ENCODE measurements around the gene TBC1D14.

The TBC1D14 gene

GRCh38 chr4:6942238-6942800 lies 32.7 kb downstream of the TBC1D14 start:
- no peak overlapping the region for H3K9ac ChIP-seq (ENCODE audit: low read depth, low read length)
- H3K4me3 ChIP-seq (ENCODE audit: low read depth, low read length) = no peak overlapping the region
- H3K36me3 ChIP-seq (ENCODE audit: control insufficient read depth, insufficient read depth, low read length) = no peaks in the 10 kb centered on the region
- no peaks in the 10 kb centered on the region for H3K9me3 ChIP-seq (ENCODE audit: control insufficient read depth, insufficient read depth, low read length)
- peak overlapping the region; percentile 44 for H3K27ac ChIP-seq (ENCODE audit: low read depth, low read length)
- H3K4me1 ChIP-seq (ENCODE audit: control insufficient read depth, insufficient read depth, low read length) = peaks cover 58% of the 10 kb centered on the region
- no peaks in the 10 kb centered on the region for H3K27me3 ChIP-seq (ENCODE audit: control insufficient read depth, insufficient read depth, low read length)

- H3K27me3 ChIP-seq (ENCODE audit: control insufficient read depth, insufficient read depth, low read length) = no peaks in the 10 kb centered on the region
- H3K9me3 ChIP-seq (ENCODE audit: control insufficient read depth, insufficient read depth, low read length) = no peaks in the 10 kb centered on the region
- H3K27ac ChIP-seq (ENCODE audit: low read depth, low read length) = peak overlapping the region; percentile 44
- no peak overlapping the region for H3K9ac ChIP-seq (ENCODE audit: low read depth, low read length)
- no peaks in the 10 kb centered on the region for H3K36me3 ChIP-seq (ENCODE audit: control insufficient read depth, insufficient read depth, low read length)
- H3K4me3 ChIP-seq (ENCODE audit: low read depth, low read length) = no peak overlapping the region
- H3K4me1 ChIP-seq (ENCODE audit: control insufficient read depth, insufficient read depth, low read length) = peaks cover 52% of the 10 kb centered on the region
Measured at GRCh38 chr4:6943012-6943884, 33.6 kb downstream of the TBC1D14 start.

- Histone ChIP-seq H3K9ac (ENCODE audit: low read depth, low read length) (no peak overlapping the region), H3K4me1 (ENCODE audit: control insufficient read depth, insufficient read depth, low read length) (peaks cover 49% of the 10 kb centered on the region), H3K27me3 (ENCODE audit: control insufficient read depth, insufficient read depth, low read length) (no peaks in the 10 kb centered on the region), H3K9me3 (ENCODE audit: control insufficient read depth, insufficient read depth, low read length) (no peaks in the 10 kb centered on the region), H3K27ac (ENCODE audit: low read depth, low read length) (no peak overlapping the region), H3K36me3 (ENCODE audit: control insufficient read depth, insufficient read depth, low read length) (no peaks in the 10 kb centered on the region), H3K4me3 (ENCODE audit: low read depth, low read length) (no peak overlapping the region)
Measured at GRCh38 chr4:6943885-6944225, 34.2 kb downstream of the TBC1D14 start.

GRCh38 chr4:6944301-6945051 lies 34.9 kb downstream of the TBC1D14 start:
- H3K4me3 ChIP-seq (ENCODE audit: low read depth, low read length) = no peak overlapping the region
- no peaks in the 10 kb centered on the region for H3K36me3 ChIP-seq (ENCODE audit: control insufficient read depth, insufficient read depth, low read length)
- no peaks in the 10 kb centered on the region for H3K9me3 ChIP-seq (ENCODE audit: control insufficient read depth, insufficient read depth, low read length)
- H3K27ac ChIP-seq (ENCODE audit: low read depth, low read length) = peak overlapping the region; percentile 83
- H3K9ac ChIP-seq (ENCODE audit: low read depth, low read length) = no peak overlapping the region
- H3K27me3 ChIP-seq (ENCODE audit: control insufficient read depth, insufficient read depth, low read length) = no peaks in the 10 kb centered on the region
- H3K4me1 ChIP-seq (ENCODE audit: control insufficient read depth, insufficient read depth, low read length) = peaks cover 49% of the 10 kb centered on the region

- H3K4me1 ChIP-seq (ENCODE audit: control insufficient read depth, insufficient read depth, low read length) = peaks cover 48% of the 10 kb centered on the region
Measured at GRCh38 chr4:6945052-6945409, 35.4 kb downstream of the TBC1D14 start.

GRCh38 chr4:6946497-6946896 lies 36.9 kb downstream of the TBC1D14 start:
- Histone ChIP-seq H3K9me3 (ENCODE audit: control insufficient read depth, insufficient read depth, low read length) (no peaks in the 10 kb centered on the region), H3K4me1 (ENCODE audit: control insufficient read depth, insufficient read depth, low read length) (peaks cover 36% of the 10 kb centered on the region), H3K27ac (ENCODE audit: low read depth, low read length) (no peak overlapping the region), H3K4me3 (ENCODE audit: low read depth, low read length) (no peak overlapping the region), H3K36me3 (ENCODE audit: control insufficient read depth, insufficient read depth, low read length) (no peaks in the 10 kb centered on the region), H3K9ac (ENCODE audit: low read depth, low read length) (no peak overlapping the region), H3K27me3 (ENCODE audit: control insufficient read depth, insufficient read depth, low read length) (no peaks in the 10 kb centered on the region)

More at GRCh38 chr4:6945052-6945409, 35.4 kb downstream of the TBC1D14 start:
- Histone ChIP-seq H3K27me3 (ENCODE audit: control insufficient read depth, insufficient read depth, low read length) (no peaks in the 10 kb centered on the region), H3K36me3 (ENCODE audit: control insufficient read depth, insufficient read depth, low read length) (no peaks in the 10 kb centered on the region), H3K9ac (ENCODE audit: low read depth, low read length) (no peak overlapping the region), H3K27ac (ENCODE audit: low read depth, low read length) (peak overlapping the region; percentile 83), H3K9me3 (ENCODE audit: control insufficient read depth, insufficient read depth, low read length) (no peaks in the 10 kb centered on the region), H3K4me3 (ENCODE audit: low read depth, low read length) (no peak overlapping the region)

- Histone ChIP-seq H3K27me3 (ENCODE audit: control insufficient read depth, insufficient read depth, low read length) (no peaks in the 10 kb centered on the region), H3K4me1 (ENCODE audit: control insufficient read depth, insufficient read depth, low read length) (peaks cover 20% of the 10 kb centered on the region), H3K9me3 (ENCODE audit: control insufficient read depth, insufficient read depth, low read length) (no peaks in the 10 kb centered on the region), H3K4me3 (ENCODE audit: low read depth, low read length) (no peak overlapping the region), H3K36me3 (ENCODE audit: control insufficient read depth, insufficient read depth, low read length) (no peaks in the 10 kb centered on the region), H3K9ac (ENCODE audit: low read depth, low read length) (no peak overlapping the region), H3K27ac (ENCODE audit: low read depth, low read length) (no peak overlapping the region)
Measured at GRCh38 chr4:6948134-6948460, 38.5 kb downstream of the TBC1D14 start.

- no peaks in the 10 kb centered on the region for H3K36me3 ChIP-seq (ENCODE audit: control insufficient read depth, insufficient read depth, low read length)
- H3K9me3 ChIP-seq (ENCODE audit: control insufficient read depth, insufficient read depth, low read length) = no peaks in the 10 kb centered on the region
- H3K4me1 ChIP-seq (ENCODE audit: control insufficient read depth, insufficient read depth, low read length) = peaks cover 18% of the 10 kb centered on the region; the same call in 1 of the 2 replicates
- H3K27ac ChIP-seq (ENCODE audit: low read depth, low read length) = peak overlapping the region; percentile 26
- H3K27me3 ChIP-seq (ENCODE audit: control insufficient read depth, insufficient read depth, low read length) = no peaks in the 10 kb centered on the region
- no peak overlapping the region for H3K9ac ChIP-seq (ENCODE audit: low read depth, low read length)
- H3K4me3 ChIP-seq (ENCODE audit: low read depth, low read length) = no peak overlapping the region
Measured at GRCh38 chr4:6951880-6952381, 42.3 kb downstream of the TBC1D14 start.

- Histone ChIP-seq H3K36me3 (ENCODE audit: control insufficient read depth, insufficient read depth, low read length) (no peaks in the 10 kb centered on the region), H3K9ac (ENCODE audit: low read depth, low read length) (no peak overlapping the region; the same call in 1 of the 2 replicates), H3K9me3 (ENCODE audit: control insufficient read depth, insufficient read depth, low read length) (no peaks in the 10 kb centered on the region), H3K4me3 (ENCODE audit: low read depth, low read length) (no peak overlapping the region), H3K27ac (ENCODE audit: low read depth, low read length) (peak overlapping the region; percentile 55), H3K27me3 (ENCODE audit: control insufficient read depth, insufficient read depth, low read length) (no peaks in the 10 kb centered on the region), H3K4me1 (ENCODE audit: control insufficient read depth, insufficient read depth, low read length) (peaks cover 18% of the 10 kb centered on the region; the same call in 1 of the 2 replicates)
Measured at GRCh38 chr4:6953751-6954380, 44.2 kb downstream of the TBC1D14 start.

- no peaks in the 10 kb centered on the region for H3K9me3 ChIP-seq (ENCODE audit: control insufficient read depth, insufficient read depth, low read length)
- H3K27ac ChIP-seq (ENCODE audit: low read depth, low read length) = no peak overlapping the region
- no peaks in the 10 kb centered on the region for H3K36me3 ChIP-seq (ENCODE audit: control insufficient read depth, insufficient read depth, low read length)
- no peaks in the 10 kb centered on the region for H3K27me3 ChIP-seq (ENCODE audit: control insufficient read depth, insufficient read depth, low read length)
- peaks cover 18% of the 10 kb centered on the region; the same call in 1 of the 2 replicates for H3K4me1 ChIP-seq (ENCODE audit: control insufficient read depth, insufficient read depth, low read length)
- no peak overlapping the region for H3K9ac ChIP-seq (ENCODE audit: low read depth, low read length)
- no peak overlapping the region for H3K4me3 ChIP-seq (ENCODE audit: low read depth, low read length)
Measured at GRCh38 chr4:6955261-6955911, 45.8 kb downstream of the TBC1D14 start.

All from HUES48 (cell line).